Fibroblast of skin of scalp (primary cell): ENCODE results near the gene CRISPLD2.
A peak's percentile ranks its signal among the peaks of the same experiment; 100 is the strongest.

ENCODE experiments used
- DNase-seq: peaks from one replicate; pipeline ENCODE4 v3.0.0-alpha.2; 2013

The CRISPLD2 gene

DNA sequence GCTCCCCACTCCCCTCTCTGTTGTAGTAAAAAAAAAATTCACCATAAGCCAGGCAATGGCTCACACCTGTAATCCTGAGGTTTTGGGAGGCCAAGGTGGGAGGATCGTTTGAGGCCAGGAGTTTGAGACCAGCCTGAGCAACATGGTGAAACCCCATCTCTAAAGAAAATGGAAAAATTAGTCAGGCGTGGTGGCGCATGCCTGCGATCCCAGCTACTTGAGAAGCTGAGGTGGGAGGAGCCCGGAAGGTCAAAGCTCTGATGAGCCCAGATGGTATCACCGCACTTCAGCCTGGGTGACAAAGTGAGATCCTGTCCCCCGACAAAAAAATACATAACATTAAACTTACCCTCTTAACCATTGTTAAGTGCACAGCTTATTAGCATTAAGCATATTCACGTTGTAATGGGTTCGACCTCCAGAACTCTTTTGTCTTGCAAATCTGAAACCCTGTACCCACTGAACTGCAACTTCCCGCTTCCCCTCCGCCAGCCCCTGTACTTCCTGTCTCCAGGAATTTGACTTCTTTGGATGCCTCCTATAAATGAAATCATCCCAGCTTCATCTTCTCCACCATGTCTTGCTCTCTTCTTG, 66.8 kb downstream of the CRISPLD2 start:
- DNase-seq = no peak

DNA sequence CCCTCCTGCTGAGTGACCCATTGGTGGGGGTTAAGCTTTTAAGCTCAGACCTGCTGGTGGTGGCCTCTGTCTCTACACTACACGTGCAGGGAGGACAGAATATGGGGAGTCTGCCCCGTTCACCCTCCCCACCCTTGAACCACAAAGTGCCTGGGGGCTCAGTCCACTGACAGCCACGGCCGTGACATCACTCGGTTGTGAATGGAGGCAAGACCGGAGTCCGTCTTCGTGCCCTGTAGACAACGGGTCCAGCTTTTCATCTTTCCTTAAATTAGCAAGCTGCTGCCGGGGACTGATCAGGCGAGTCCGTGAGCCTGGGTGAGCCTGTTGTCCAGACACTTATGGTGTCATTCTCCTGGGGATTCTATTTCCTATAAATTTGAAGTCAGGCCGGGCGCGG, 67.4 kb downstream of the CRISPLD2 start:
- DNase-seq = no peak

DNA sequence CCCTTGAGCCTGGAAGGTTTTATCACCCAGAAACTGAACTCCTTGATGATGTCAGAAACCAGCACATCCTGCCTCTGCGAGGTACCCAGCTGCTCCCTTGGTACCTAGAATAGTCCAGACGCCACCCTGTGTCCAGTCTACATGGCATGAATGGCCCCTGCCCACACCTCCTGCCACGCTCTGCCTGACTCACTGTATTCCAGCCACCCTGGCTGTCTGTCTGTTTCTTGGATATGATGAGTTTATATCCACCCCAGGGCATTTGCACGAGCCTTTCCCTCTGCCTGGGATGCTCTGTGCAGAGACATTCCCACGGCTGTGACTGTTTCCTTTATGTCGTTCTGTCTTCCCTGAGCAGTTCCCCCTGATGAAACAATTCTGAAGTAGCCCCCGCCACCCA, 68.7 kb downstream of the CRISPLD2 start:
- no peak for DNase-seq

DNA sequence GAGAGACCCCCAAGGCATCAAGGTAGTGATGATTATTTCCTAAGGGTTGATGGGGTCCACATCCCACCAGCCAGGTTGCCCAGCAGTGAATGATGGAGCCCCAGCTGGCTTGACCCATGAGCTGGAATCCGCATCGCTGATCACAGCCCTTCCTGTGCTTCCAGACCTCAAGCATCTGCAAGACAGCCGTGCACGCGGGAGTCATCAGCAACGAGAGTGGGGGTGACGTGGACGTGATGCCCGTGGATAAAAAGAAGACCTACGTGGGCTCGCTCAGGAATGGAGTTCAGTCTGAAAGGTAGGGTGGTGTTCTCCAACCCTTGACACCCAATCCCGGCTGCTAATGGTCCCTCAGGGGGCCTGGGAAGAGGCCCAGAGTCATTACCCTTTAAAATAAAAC, 69.3 kb downstream of the CRISPLD2 start:
- no peak for DNase-seq

DNA sequence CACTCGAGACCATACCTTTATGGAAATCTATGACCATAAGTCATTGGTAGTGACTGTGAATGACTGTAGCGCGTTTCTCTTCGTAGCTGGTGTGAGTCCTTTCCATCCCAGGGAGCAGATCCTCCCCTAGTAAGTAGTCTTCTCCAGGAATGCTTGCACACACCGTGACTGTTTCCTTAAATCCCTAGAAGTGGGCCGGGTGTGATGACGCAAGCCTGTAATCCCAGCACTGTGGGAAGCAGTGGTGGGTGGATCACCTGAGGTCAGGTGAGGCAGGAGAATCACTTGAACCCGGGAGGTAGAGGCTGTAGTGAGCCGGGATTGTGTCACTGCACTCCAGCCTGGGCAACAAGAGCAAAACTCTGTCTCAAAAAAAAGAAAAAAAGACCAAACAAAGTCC, 70.6 kb downstream of the CRISPLD2 start:
- no peak for DNase-seq

DNA sequence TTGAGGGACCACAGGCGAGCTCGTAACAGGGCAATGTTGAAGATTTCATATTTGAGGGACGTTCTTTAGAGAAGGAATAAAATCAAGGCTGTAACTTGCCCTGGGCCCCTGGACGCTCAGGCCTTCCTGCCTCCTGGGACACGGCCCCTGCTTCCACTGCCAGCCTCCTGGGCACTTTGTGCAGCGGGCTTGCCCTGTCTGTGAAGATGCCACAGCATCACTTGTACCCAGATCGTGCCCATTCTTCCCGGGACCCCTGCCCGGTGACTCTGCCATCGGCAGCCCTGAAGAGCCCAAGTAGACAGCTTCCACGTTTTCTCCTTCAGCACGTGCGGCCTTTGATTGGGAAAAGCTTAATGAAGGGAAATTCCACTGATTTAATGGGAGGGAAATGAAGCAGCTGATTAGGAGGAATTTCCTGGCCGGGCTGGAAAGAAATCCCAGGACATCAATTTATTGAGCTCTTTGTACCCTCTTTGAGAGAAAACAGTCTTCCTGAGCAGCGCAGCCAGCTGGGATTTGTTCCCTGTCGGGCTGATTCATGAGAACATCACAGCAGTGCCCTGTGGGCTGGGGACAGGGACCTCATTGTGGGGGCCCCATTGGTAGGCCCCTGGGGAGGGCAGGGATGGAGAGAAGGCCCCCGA, 71.5 kb downstream of the CRISPLD2 start:
- DNase-seq = no peak

DNA sequence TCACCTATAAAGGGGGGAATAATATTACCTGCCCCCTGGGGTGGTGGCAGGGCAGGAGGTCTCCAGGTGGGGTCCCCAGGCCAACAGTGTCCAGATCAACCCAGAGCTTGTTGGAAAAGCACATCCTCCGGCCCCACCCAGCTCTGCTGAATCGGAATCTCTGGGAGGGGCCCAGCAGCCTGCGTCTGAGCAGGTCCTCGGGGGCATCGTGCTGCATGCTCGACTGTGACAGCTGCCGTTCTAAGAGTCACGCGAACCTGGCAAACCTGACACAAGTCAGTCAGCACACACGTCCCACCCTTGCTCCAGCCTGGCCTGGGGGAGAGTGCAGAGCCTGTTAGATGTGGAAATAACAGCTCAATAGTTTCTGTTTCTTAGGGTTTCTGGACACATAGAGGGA, 72.3 kb downstream of the CRISPLD2 start:
- DNase-seq = no peak

DNA sequence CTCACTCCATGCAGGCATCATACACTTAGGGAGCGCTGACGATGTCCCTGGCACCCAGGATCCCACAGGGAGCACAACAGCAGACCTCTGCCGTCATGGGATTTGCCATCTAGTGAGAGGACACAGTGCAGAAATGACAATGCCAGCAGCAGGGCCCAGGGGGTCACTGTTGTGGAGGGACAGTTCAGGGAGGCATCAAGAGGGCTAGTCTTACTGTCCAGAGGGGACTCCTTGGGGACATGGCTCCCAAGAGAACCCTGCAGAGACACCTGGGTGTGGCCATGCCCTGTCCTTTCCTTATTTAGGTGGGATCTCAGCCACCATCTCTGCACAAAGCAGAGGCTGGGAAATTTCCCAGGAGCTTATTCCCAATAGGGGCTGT, 73.7 kb downstream of the CRISPLD2 start:
- no peak for DNase-seq

DNA sequence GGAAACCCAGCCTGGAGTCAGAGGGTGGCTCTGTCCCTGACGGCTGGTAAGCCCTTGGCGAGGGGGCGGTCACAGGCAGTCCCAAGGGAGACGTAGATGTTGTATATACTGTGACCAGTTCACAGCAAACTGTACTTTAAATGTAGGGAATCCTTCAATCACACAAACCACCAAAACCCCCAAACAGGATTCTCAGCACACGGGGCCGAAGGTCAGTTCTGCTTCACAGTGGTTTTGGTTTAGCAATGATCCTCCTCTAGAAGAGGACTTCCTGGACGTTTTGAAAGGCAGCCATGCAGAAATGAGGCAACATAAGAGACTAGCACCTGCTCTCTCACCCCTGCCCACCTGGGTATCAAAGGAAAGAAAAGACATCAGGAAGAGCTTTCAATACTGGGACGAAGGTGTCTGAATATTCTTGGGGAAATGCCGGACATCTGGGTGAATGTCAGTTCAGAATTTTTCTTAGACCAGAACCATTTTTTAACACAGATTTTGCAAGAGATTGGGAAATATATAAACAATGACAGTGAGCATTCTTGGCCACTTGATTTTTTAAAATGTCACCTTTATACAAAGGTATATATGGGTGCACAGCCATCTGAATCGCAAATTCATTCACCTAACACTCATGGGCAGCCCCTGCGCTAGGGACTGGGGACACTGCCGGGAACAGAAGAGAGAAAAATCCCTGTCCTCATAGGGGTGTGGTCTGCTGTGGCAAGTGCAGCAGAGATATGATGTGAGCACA, 74.2 kb downstream of the CRISPLD2 start:
- no peak for DNase-seq

DNA sequence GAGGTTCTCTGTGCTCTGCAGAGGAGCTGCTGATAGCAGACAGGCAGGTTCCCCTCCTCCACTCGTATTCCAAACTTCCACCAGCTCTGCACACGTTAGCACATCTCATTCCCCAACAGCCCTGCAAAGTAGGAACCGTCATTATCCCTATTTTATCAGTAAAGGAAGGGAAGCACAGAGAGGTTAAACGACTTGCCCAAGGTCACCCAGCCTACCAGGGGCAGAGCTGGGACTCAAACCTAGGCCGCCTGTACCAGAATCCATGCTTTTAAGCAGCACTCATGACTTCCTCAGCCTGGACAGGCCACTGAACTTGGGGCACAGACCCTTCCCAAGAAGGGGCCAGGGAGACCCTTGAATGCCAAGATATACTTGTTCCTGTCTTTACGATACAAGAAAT, 75.2 kb downstream of the CRISPLD2 start:
- no peak for DNase-seq

DNA sequence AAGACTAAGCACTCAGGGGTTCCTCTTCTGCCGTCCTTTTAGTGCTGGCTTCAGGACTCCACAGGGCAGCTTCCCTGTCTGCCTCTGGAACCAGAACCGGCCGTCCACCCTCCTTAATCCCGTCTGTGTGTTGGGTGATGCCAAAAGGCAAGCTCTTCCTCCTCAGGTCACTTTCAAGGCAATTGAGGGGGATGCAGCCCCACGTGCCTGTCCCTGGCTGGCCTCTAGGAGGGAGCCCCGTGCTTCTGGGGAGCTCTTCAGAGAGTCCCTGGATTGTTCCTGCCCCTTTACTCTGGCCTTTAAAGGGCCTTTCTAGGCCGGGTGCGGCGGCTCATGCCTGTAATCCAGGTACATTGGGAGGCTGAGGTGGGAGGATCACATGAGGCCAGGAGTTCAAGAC, 77.1 kb downstream of the CRISPLD2 start:
- no peak for DNase-seq

DNA sequence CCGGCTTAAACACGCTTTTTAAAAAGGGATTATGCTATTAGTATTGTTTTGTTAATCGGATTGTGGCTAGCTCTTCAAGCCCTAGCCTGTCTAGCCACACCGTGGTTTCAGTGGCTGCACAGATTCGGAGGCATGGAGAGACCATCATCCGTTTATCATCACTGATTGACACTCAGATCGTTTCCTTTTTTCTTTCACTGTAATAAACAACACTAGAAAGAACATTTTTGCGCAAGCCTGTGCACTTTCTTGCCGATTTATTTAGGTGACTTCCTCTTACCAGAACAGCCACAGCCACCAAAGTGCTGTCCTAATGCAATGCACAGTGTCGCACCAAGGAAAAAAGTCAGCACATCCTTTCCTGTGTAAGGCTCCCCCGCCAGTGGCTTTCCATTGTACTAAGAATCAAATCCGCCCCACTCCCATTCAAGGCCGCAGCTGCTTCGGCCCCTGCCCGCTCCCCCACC, 78.2 kb downstream of the CRISPLD2 start:
- no peak for DNase-seq

DNA sequence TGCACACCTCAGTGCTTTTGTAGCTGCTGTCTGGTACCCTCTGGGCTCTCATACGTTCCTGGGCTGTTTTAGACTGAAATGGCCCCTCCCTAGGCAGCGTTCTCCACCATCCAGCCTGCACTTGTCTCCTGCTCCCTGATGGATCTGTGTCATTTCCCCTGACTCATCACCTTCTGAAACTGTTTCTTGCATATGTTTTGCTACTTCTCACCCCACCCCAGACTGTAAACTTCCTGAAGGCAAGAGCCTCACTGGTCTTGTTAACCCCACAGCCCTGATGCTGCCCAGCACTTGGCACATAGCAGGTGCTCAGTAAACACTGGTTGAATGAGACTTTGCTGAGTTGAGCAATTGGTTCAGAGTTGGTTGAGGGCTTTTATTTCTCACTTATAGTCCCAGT, 78.7 kb downstream of the CRISPLD2 start:
- no peak for DNase-seq

DNA sequence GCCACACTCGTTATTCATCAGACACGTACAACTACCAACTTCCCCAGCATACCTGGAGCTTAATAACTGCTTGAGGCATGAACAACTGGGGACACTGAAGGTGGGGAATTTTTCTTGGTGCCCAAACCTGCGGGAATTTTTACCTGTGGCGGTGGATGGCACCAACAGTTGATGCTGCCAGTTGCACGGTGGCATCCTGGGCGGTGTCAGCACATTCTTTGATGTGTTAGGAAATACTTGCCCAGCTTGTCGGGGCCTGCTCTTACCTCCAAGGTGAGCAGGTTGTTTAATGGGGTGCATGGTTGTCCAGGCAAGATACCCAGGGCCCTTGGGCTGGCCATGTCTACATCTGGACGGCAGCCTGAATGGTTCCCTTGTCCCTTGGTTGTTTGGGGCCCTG, 79.6 kb downstream of the CRISPLD2 start:
- DNase-seq = no peak

DNA sequence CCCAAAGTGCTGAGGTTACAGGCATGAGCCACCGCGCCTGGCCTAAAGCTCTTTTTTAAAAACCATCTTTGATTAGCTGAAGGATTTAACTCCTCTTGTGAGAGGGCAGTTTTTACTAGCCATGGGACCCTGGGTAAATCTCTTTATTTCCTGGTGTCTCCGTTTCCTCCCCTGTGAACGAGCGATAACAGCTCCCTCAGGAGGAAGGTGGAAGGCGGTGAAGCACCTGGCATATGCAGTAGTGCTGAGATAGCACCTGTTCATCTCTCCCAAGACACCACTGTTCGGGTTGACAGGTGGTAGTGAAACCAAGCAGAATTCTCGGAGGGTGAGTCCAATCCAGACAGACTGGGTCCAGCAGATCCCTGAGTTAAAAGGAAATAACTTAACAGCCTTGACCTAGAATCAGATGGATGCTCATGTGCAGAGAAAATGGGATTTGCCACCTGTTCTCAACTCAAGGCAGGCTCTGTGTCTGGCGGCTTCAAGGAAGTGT, 86.2 kb downstream of the CRISPLD2 start:
- DNase-seq = no peak

DNA sequence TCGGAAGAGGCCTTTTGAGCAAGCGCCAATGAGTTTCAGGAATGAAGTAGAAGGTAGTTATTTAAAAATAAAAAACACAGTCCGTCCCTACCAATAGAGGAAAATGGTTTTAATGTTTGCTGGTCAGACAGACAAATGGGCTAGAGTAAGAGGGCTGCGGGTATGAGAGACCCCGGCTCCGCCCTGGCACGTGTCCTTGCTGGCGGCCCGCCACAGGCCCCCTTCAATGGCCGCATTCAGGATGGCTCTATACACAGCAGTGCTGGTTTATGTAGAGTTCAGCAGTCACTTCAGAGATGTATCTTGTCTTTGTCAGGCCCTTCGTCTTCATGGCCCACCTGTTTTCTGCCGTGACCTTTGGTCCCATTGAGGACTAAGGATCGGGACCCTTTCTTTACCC, 87.3 kb downstream of the CRISPLD2 start:
- no peak for DNase-seq

DNA sequence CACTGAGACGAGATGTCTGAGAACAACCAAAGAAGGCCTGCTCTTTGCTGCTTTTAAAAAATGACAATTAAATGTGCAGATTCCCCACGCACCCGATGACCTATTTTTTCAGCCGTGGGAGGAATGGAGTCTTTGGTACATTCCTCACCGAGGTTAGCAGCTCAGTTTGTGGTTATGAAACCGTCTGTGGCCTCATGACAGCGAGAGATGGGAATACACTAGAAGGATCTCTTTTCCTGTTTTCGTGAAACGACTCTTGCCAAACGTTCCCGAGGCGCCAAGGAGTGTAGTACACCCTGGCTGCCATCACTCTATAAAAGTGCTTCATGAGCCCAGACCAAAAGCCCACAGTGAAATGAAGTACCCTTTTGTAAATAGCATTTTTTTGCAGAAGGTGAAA, 87.8 kb downstream of the CRISPLD2 start:
- peak; percentile 53 for DNase-seq

DNA sequence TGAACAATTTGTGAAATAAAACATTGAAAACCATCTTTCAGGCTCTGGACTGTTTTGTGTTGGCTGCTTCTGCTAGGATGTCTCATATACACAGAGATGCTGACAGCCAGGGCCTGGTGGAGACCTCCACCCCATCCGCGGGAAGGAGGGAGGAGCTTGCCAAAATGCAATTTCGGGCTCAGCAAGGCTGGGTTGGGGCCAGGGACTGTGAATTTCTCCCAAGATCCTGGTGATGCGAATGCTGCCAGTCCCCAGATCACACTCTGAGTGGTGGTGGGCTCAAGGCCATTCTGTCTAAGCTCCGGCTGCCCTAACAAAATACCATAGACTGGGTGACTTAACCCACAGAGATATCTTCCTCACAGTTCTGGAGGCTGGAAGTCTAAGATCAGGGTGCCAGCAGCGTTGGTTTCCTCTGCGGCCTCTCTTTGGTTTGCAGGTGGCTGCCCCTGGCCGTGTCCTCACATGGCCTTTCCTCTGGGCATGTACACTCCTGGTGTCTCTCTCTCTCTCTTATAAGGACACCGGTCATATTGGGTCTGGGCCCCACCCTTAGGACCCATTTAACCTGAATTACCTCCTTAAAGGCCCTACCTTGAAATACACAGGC, 89.8 kb downstream of the CRISPLD2 start:
- no peak for DNase-seq

DNA sequence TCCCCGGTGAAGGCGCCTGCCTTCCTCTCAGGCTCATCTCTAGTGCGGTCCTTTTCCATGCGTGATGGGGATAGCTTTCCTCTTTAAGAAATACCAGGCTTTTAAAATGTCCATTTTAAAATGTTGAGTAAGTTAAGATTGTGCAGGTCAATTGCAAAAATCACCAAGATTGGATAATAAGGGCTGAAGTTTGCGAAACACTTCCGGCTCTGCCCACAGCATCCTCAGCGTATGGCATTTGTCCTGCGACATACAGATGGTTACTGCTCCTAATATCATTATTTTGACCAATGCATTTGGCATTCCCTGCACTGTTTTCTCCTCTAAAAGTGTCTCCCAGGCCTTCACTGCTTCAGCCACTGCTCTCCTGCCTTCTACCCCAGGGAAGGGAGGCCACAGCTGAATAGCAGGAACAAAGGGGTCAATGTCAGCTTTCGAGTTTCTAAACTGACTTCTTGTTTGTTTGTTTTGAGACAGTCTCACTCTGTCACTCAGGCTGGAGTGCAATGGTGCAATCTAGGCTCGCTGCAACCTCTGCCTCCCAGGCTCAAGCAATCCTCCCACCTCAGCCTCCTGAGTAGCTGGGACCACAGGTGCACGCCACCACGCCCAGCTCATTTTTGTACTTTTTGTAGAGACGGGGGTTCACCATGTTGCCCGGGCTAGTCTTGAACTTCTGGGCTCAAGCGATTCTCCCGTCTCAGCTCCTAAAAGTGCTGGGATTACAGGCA, 91.9 kb downstream of the CRISPLD2 start:
- DNase-seq = no peak

DNA sequence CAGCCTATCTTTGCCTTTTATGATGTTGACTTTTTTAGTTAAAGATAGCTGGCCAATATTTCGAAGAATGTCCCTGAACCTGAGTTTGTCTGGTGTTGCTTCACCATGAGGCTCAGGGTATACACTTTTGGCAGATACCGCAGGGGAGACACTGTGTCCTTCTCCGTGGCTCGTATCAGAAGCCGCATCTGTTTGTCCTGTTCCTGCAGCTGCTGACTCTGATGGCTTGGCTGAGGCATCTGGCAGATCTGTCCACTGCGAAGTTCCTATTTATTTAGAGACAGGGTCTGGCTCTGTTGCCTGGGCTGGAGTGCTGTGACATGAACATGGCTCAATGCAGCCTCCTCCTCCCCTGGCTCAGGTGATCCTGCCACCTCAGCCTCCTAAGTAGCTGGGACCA, 93.5 kb downstream of the CRISPLD2 start:
- DNase-seq = no peak

DNA sequence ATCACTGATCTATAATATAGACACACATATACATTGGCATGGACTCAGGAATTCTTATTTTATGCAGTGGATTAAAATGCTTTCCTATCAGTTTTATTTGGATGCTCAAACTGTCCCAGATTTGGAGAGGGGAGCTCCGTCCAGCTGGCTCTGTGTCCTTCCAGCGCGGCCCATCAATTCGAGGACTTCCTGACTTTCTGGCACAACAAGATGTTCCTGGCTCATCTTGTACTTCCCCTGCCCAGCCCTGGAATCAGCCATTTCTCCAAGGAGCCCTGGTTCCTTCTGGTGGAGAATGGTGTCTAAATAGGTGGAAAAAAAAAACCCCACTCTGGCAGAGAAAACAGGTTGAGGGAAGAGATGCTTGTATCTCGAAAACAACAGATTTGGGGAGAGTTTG, 94.5 kb downstream of the CRISPLD2 start:
- no peak for DNase-seq

DNA sequence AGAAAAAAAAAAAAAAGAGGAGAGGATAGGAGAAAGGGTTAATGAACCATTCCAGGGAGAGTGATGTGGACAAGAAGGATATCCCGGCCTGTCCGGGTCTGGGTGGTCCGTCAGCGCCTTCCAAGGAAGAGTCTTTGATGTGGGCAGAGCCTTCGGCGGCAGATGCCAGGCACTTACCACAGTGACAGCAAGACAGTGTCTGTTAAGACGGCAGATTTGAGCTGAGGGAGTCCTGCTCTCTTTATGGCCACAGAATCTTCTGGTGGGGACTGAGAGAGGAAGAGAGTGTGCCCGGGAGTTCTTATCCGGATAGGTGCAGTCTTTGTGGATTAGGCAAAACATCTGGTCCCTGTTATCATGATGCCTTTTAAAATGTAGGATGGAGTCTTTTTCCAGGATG, 96.4 kb downstream of the CRISPLD2 start:
- DNase-seq = peak; percentile 11

DNA sequence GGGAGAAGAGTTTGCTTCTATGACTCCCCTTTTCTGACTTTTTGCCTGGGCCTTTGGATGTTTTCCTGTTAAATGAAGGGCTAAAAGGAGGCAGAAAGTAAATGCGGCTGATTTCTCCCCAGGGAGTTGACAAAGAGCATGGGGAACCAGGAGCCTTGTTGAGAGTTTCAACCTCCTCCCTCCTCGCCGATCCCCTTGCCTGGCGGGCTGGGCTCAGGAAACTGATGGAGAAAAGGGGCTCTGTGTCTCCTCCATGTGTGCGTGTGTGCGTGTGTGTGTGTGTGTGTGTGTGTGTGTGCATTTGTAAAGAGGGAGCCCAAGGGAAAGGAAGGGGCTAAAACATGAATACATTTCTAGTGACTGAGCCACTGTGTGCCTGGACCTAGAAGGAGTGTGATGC, 97.1 kb downstream of the CRISPLD2 start:
- peak; percentile 16 for DNase-seq
